GM12878 (cell line): ENCODE data around the gene TROAP. TPM values are rescaled to one million over a fixed set of nuclear protein-coding genes. Genes with fewer than 3 reads are reported as not detected.

Experiments
- ATAC-seq: fragments of 200-7000 bp; cut with Tn5 transposase; 3 replicates; pipeline ENCODE4 v1.9.1; 2020; ENCODE audit warnings: mild to moderate bottlenecking, moderate library complexity
- BruUV-seq: library from RNA; stranded (reverse); fragments of 400-500 nt; replicated peaks from 2 replicates; lab custom pipeline; 2021; lab: Mats Ljungman, UMichigan
- CTCF ChIA-PET: fragments of 300-600 bp; sonication (Branson Sonifier 250); formaldehyde crosslinking; extraction: SDS; loops from one replicate; lab custom pipeline; 2021; ENCODE audit warnings: inconsistent platforms; lab: Yijun Ruan, JAX
- POLR2A ChIA-PET: fragments of 350-600 bp; formaldehyde crosslinking; extraction: SDS; loops from one replicate; lab custom pipeline; 2021; ENCODE audit warnings: inconsistent platforms; lab: Charles Lee
- RAD21 ChIA-PET: fragments of 300-600 bp; sonication (Branson Sonifier 250); formaldehyde crosslinking; loops from one replicate; lab custom pipeline; 2023; ENCODE audit warnings: antibody characterized with exemption; ENCODE audit not compliant: unreplicated experiment; lab: Charles Lee
- SMC1A ChIA-PET: fragments of 300-600 bp; sonication (Branson Sonifier 250); formaldehyde crosslinking; loops from one replicate; lab custom pipeline; 2023; ENCODE audit not compliant: unreplicated experiment, uncharacterized antibody; lab: Charles Lee
- DNase-seq: peaks from one replicate; pipeline ENCODE4 v3.0.0-alpha.2; 2011; ENCODE audit warnings: low read depth, low spot score
- FAIRE-seq: peaks from 3 replicates; lab custom pipeline; 2011; peaks lifted over from hg19 to GRCh38; lab: Jason Lieb, UNC
- H2AFZ ChIP-seq: 2 replicates; pipeline ENCODE4 v1.6.0; 2011; ENCODE audit warnings: low read depth, low read length, control low read depth; ENCODE audit not compliant: control insufficient read depth
- H3K27ac ChIP-seq: 2 replicates; pipeline ENCODE4 v1.5.1; 2011; ENCODE audit warnings: control low read depth; ENCODE audit not compliant: control insufficient read depth, insufficient read depth
- H3K27me3 ChIP-seq, 2 experiments: replicated peaks in 1 of 2; 2 replicates each; pipeline versions ENCODE4 v1.6.0 to v1.6.1; 2011; ENCODE audit warnings: low read length in 1 of 2; ENCODE audit not compliant: control insufficient read depth in 2 of 2, insufficient read depth in 2 of 2
- H3K36me3 ChIP-seq, 2 experiments: 2 replicates each; pipeline ENCODE4 v1.5.1; 2011; ENCODE audit warnings: low read length in 1 of 2; ENCODE audit not compliant: control insufficient read depth in 2 of 2, insufficient read depth in 2 of 2
- H3K4me1 ChIP-seq: 2 replicates; pipeline ENCODE4 v1.6.1; 2011; ENCODE audit warnings: mild to moderate bottlenecking, low read length, moderate library complexity, mixed read lengths; ENCODE audit not compliant: control insufficient read depth, insufficient read depth
- H3K4me2 ChIP-seq: 2 replicates; pipeline ENCODE4 v1.6.0; 2011; ENCODE audit warnings: control low read depth; ENCODE audit not compliant: control insufficient read depth, insufficient read depth
- H3K4me3 ChIP-seq: fragments of 200-600 bp; sonication (generic); 2 replicates; pipeline ENCODE4 v1.5.1; 2016
- H3K79me2 ChIP-seq: 2 replicates; pipeline ENCODE4 v1.6.0; 2011; ENCODE audit warnings: low read length; ENCODE audit not compliant: control insufficient read depth, insufficient read depth
- H3K9ac ChIP-seq: 2 replicates; pipeline ENCODE4 v1.8.0; 2011; ENCODE audit warnings: low read length, control low read depth, mixed read lengths; ENCODE audit not compliant: control insufficient read depth, insufficient read depth
- H3K9me3 ChIP-seq: replicated peaks from 3 replicates; pipeline ENCODE4 v1.5.1; 2011; ENCODE audit warnings: mild to moderate bottlenecking, low read length; ENCODE audit not compliant: control insufficient read depth, insufficient read depth
- H4K20me1 ChIP-seq: 2 replicates; pipeline ENCODE4 v1.6.0; 2011; ENCODE audit not compliant: control insufficient read depth, insufficient read depth
- BCL11A ChIP-seq: IDR thresholded peaks from 2 replicates; pipeline ENCODE4 v1.6.1; 2011; ENCODE audit warnings: low read depth, low read length
- ETV6 ChIP-seq, 2 experiments: fragments of 450-650 bp in 1 of 2; IDR thresholded peaks in 1 of 2; conservative IDR thresholded peaks in 1 of 2; 2 replicates each; pipeline ENCODE4 v1.6.1; 2014; ENCODE audit warnings: antibody characterized with exemption in 1 of 2, borderline replicate concordance in 1 of 2, low read depth in 1 of 2, mild to moderate bottlenecking in 1 of 2, moderate library complexity in 1 of 2
- HDGF ChIP-seq: fragments of 450-650 bp; IDR thresholded peaks from 2 replicates; pipeline ENCODE4 v1.6.1; 2016; ENCODE audit warnings: antibody characterized with exemption
- IRF4 ChIP-seq: IDR thresholded peaks from 2 replicates; pipeline ENCODE4 v1.6.1; 2011; ENCODE audit warnings: low read depth, low read length
- KDM1A ChIP-seq: fragments of 200-600 bp; sonication (generic); IDR thresholded peaks from 2 replicates; pipeline ENCODE4 v1.6.1; 2016; ENCODE audit warnings: borderline replicate concordance
- NBN ChIP-seq: fragments of 450-650 bp; IDR thresholded peaks from 2 replicates; pipeline ENCODE4 v1.6.1; 2016
- NFIC ChIP-seq: IDR thresholded peaks from 2 replicates; pipeline ENCODE4 v1.6.1; 2012; ENCODE audit warnings: low read depth, mild to moderate bottlenecking, inconsistent platforms, low read length, moderate library complexity
- NRF1 ChIP-seq: conservative IDR thresholded peaks from 2 replicates; pipeline ENCODE4 v1.6.1; 2011; ENCODE audit warnings: mild to moderate bottlenecking, low read depth, low read length, improper control_type of control experiment
- RCOR1 ChIP-seq: conservative IDR thresholded peaks from 2 replicates; pipeline ENCODE4 v1.6.1; 2012; ENCODE audit warnings: low read depth, low read length, improper control_type of control experiment
- ZZZ3 ChIP-seq: IDR thresholded peaks from 2 replicates; pipeline ENCODE4 v1.6.1; 2011; ENCODE audit warnings: low read depth; ENCODE audit not compliant: control insufficient read depth, insufficient read length
- WGBS: methylation state at CpG from one replicate; pipeline ENCODE4 v1.1.6; 2016; ENCODE audit warnings: low lambda C conversion rate; ENCODE audit not compliant: insufficient replicate concordance, insufficient coverage; ENCODE audit errors: missing lambda C conversion rate; 5-methylcytosine and 5-hydroxymethylcytosine counted together
- in situ Hi-C: fragments of 300-500 bp; cut with MboI; formaldehyde crosslinking; loops from 9 replicates; pipeline ENCODE4 v1.14.3; 2018; ENCODE audit warnings: mixed read lengths
- intact Hi-C: fragments of 100-400 bp; cut with micrococcal nuclease; formaldehyde crosslinking; loops from one replicate; pipeline ENCODE4 v1.14.2; 2022; ENCODE audit not compliant: unreplicated experiment
- polyA plus RNA-seq, 11 experiments: library from polyadenylated mRNA; depleted of rRNA in 4 of 11; unstranded in 6 of 11; stranded (reverse) in 5 of 11; fragments of >200 nt; fragmentation: Nextera tagmentation in 4 of 11; fragmentation: Illumina TruSeq in 1 of 11; extraction: Ambion mirVana in 4 of 11; extraction: Trizol in 1 of 11; gene quantifications; 1 replicate in 1 of 11; 2 replicates in 10 of 11; pipeline versions ENCODE4 v1.2.1 to v1.2.3, GENCODE V29; 2011 to 2016; ENCODE audit warnings: inconsistent platforms in 2 of 11, missing spikeins in 2 of 11, low read depth in 1 of 11
- total RNA-seq, 4 experiments: library from RNA; depleted of rRNA in 3 of 4; stranded (reverse); fragments of >200 nt in 3 of 4; fragmentation: Illumina TruSeq in 1 of 4; extraction: Trizol in 1 of 4; gene quantifications; 2 replicates each; pipeline versions ENCODE4 v1.2.1 to v1.2.3, GENCODE V29; 2013 to 2021
- TF ChIP-seq, protein P1 (sequence below): fragments of 450-650 bp; IDR thresholded peaks from 2 replicates; pipeline ENCODE4 v1.6.1; 2017; ENCODE audit warnings: mild to moderate bottlenecking, moderate library complexity
- TF ChIP-seq, protein P2 (sequence below): fragments of 150-350 bp; IDR thresholded peaks from 2 replicates; pipeline ENCODE4 v1.6.1; 2016; ENCODE audit warnings: low read depth, low read length
- TF ChIP-seq, protein P3 (sequence below), 3 experiments: IDR thresholded peaks in 2 of 3; conservative IDR thresholded peaks in 1 of 3; 2 replicates each; pipeline ENCODE4 v1.5.1; 2011; ENCODE audit warnings: low read depth in 3 of 3, low read length in 3 of 3, mild to moderate bottlenecking in 3 of 3, control low read depth in 2 of 3, moderate library complexity in 2 of 3, inconsistent platforms in 1 of 3, mixed read lengths in 1 of 3; ENCODE audit not compliant: control insufficient read depth in 2 of 3, insufficient read depth in 1 of 3; ENCODE audit errors: extremely low read depth in 1 of 3

The TROAP gene
- total and polyA plus RNA-seq, 10 of the 15 experiments (the other 5 are each of a cell fraction or from before 2014, with no cell fraction given) = 26.8 to 93.7 (median 52.6) TPM

DNA sequence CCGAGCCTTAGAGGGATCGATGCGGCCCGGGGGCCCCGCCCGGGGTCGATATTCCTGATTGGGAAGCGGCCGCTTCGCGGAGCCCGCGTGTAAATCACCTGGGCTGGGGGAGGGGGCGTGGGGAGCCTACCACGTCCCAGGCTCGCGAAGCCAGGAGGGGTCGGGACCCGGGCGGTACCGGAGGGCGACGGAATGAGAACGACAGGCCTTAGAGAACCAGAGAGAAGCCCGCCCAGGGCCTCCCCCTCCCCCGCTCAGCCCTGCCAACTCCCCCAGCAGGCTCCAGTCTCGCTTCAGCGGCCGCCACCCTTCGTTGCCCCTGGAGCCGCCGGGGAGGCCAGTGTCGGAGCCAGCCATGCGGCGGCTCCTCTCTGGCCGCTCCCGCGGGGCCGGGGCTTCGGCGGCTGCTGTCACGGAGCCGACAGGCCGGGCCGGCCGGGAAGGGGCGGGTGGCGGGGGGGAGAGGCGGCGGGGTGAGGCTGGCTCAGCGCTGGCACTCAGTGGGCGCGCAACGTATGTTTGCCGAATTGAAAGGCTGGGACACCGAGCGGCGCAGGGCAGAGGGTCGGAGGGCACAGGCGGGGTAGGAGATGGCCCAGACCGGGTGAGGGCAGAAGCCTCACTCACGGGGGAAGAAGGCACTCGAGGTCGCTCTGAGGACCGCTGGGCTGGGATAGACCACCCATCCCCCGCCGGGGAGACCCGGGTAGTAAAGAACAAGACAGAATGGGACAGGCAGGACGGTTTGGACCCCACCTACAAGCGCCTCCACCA lies 22.2 kb downstream of the TROAP start:
- no peak overlapping the region; the same call in 1 of the 2 replicates for H2AFZ ChIP-seq
- ChIA-PET RAD21 (interaction anchor here (2.1 to 4.5 kb wide), 3 partner anchors 14 to 56 kb away, joined by 6 to 54 read pairs (median 25); no protein-coding TSS in a partner anchor), POLR2A (no interaction called here), CTCF (interaction anchor here (0.6 to 9.5 kb wide), 4 partner anchors 13 to 110 kb away, joined by 3 to 231 read pairs (median 71); partner anchors contain the start of gene PRPH), SMC1A (interaction anchor here (1.3 to 4.5 kb wide), 2 partner anchors 13 to 22 kb away, joined by 3 to 30 read pairs; partner anchors contain the start of gene TROAP)
- peaks cover 18 to 36% of the 10 kb centered on the region in 2 experiments for H3K27me3 ChIP-seq
- in situ Hi-C loops = no loop called here
- no peaks in the 10 kb centered on the region for H3K9me3 ChIP-seq
- no peak overlapping the region for H3K27ac ChIP-seq
- FAIRE-seq (no peak), DNase-seq (no peak), ATAC-seq (peak; percentile 65)
- peak overlapping the region; percentile 97 for H3K4me2 ChIP-seq
- intact Hi-C loops = no loop called here
- H3K36me3 ChIP-seq = no peaks in the 10 kb centered on the region
- no peaks in the 10 kb centered on the region; the same call in none of the 2 replicates for H4K20me1 ChIP-seq
- H3K9ac ChIP-seq = no peak overlapping the region
- no peaks in the 10 kb centered on the region for H3K79me2 ChIP-seq
- peaks cover 38% of the 10 kb centered on the region for H3K4me1 ChIP-seq
- BruUV-seq = no TSS peak
- H3K4me3 ChIP-seq = peak overlapping the region; percentile 49; the same call in 1 of the 2 replicates
- 1% methylated on average over 32 of the region's 70 CpGs for WGBS
- TF ChIP-seq NRF1 (no peak), ETV6 (conservative IDR thresholded peaks at IDR 0.05 in 1 of 2, IDR thresholded peaks at IDR 0.05 in 1 of 2; ENCODE audit: borderline replicate concordance in 1 of 2, low read depth in 1 of 2) (no peak), NFIC (no peak), BCL11A (no peak), HDGF (no peak), IRF4 (no peak), ZZZ3 (no peak), KDM1A (no peak), NBN (no peak), RCOR1 (no peak)
- TF ChIP-seq, protein P1, sequence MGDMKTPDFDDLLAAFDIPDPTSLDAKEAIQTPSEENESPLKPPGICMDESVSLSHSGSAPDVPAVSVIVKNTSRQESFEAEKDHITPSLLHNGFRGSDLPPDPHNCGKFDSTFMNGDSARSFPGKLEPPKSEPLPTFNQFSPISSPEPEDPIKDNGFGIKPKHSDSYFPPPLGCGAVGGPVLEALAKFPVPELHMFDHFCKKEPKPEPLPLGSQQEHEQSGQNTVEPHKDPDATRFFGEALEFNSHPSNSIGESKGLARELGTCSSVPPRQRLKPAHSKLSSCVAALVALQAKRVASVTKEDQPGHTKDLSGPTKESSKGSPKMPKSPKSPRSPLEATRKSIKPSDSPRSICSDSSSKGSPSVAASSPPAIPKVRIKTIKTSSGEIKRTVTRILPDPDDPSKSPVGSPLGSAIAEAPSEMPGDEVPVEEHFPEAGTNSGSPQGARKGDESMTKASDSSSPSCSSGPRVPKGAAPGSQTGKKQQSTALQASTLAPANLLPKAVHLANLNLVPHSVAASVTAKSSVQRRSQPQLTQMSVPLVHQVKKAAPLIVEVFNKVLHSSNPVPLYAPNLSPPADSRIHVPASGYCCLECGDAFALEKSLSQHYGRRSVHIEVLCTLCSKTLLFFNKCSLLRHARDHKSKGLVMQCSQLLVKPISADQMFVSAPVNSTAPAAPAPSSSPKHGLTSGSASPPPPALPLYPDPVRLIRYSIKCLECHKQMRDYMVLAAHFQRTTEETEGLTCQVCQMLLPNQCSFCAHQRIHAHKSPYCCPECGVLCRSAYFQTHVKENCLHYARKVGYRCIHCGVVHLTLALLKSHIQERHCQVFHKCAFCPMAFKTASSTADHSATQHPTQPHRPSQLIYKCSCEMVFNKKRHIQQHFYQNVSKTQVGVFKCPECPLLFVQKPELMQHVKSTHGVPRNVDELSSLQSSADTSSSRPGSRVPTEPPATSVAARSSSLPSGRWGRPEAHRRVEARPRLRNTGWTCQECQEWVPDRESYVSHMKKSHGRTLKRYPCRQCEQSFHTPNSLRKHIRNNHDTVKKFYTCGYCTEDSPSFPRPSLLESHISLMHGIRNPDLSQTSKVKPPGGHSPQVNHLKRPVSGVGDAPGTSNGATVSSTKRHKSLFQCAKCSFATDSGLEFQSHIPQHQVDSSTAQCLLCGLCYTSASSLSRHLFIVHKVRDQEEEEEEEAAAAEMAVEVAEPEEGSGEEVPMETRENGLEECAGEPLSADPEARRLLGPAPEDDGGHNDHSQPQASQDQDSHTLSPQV = no peak
- TF ChIP-seq, protein P2, sequence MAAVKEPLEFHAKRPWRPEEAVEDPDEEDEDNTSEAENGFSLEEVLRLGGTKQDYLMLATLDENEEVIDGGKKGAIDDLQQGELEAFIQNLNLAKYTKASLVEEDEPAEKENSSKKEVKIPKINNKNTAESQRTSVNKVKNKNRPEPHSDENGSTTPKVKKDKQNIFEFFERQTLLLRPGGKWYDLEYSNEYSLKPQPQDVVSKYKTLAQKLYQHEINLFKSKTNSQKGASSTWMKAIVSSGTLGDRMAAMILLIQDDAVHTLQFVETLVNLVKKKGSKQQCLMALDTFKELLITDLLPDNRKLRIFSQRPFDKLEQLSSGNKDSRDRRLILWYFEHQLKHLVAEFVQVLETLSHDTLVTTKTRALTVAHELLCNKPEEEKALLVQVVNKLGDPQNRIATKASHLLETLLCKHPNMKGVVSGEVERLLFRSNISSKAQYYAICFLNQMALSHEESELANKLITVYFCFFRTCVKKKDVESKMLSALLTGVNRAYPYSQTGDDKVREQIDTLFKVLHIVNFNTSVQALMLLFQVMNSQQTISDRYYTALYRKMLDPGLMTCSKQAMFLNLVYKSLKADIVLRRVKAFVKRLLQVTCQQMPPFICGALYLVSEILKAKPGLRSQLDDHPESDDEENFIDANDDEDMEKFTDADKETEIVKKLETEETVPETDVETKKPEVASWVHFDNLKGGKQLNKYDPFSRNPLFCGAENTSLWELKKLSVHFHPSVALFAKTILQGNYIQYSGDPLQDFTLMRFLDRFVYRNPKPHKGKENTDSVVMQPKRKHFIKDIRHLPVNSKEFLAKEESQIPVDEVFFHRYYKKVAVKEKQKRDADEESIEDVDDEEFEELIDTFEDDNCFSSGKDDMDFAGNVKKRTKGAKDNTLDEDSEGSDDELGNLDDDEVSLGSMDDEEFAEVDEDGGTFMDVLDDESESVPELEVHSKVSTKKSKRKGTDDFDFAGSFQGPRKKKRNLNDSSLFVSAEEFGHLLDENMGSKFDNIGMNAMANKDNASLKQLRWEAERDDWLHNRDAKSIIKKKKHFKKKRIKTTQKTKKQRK = no peak
- TF ChIP-seq, protein P3, sequence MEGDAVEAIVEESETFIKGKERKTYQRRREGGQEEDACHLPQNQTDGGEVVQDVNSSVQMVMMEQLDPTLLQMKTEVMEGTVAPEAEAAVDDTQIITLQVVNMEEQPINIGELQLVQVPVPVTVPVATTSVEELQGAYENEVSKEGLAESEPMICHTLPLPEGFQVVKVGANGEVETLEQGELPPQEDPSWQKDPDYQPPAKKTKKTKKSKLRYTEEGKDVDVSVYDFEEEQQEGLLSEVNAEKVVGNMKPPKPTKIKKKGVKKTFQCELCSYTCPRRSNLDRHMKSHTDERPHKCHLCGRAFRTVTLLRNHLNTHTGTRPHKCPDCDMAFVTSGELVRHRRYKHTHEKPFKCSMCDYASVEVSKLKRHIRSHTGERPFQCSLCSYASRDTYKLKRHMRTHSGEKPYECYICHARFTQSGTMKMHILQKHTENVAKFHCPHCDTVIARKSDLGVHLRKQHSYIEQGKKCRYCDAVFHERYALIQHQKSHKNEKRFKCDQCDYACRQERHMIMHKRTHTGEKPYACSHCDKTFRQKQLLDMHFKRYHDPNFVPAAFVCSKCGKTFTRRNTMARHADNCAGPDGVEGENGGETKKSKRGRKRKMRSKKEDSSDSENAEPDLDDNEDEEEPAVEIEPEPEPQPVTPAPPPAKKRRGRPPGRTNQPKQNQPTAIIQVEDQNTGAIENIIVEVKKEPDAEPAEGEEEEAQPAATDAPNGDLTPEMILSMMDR (IDR thresholded peaks at IDR 0.05 in 2 of 3, conservative IDR thresholded peaks at IDR 0.05 in 1 of 3; ENCODE audit: control insufficient read depth in 2 of 3, extremely low read depth in 1 of 3, insufficient read depth in 1 of 3, low read depth in 3 of 3, low read length in 3 of 3) = no peak
